ENCODE data around the gene GALNT3. TPM values are rescaled to one million over a fixed set of nuclear protein-coding genes. Genes with fewer than 3 reads are reported as not detected.

The GALNT3 gene
- total and polyA plus RNA-seq, 9 of the 15 experiments (the other 6 are each of a cell fraction or from before 2014, with no cell fraction given): 0.03 to 0.29 (median 0.06) TPM; not detected in 6

GRCh38 chr2:165820296-165820695 is 26.2 kb upstream of the GALNT3 start:
- ATAC-seq (no peak), DNase-seq (ENCODE audit: extremely low read depth in 1 of 4, low spot score in 3 of 4) (no peak), FAIRE-seq (no peak)
- Histone ChIP-seq H3K36me3 (ENCODE audit: control insufficient read depth, insufficient read depth, low read length) (no peaks in the 10 kb centered on the region), H3K9me3 (replicated peaks; ENCODE audit: control insufficient read depth, insufficient read depth, low read depth, low read length) (no peaks in the 10 kb centered on the region), H2AFZ (ENCODE audit: low read depth, low read length) (no peak overlapping the region), H3K4me3 (no peak overlapping the region), H3K27me3 (ENCODE audit: control insufficient read depth in 2 of 2, insufficient read depth in 2 of 2, low read length in 2 of 2) (no peaks in the 10 kb centered on the region), H3K9me1 (ENCODE audit: control insufficient read depth, insufficient read depth, low read length) (no peaks in the 10 kb centered on the region), H3K9ac (ENCODE audit: insufficient read depth in 1 of 2, low read depth in 2 of 2, low read length in 2 of 2) (no peak overlapping the region), H3K4me1 (replicated peaks in 1 of 2; ENCODE audit: control insufficient read depth in 2 of 2, insufficient read depth in 2 of 2, low read length in 2 of 2) (no peaks in the 10 kb centered on the region), H3K79me2 (ENCODE audit: control insufficient read depth, insufficient read depth, low read length) (no peaks in the 10 kb centered on the region), H4K20me1 (replicated peaks; ENCODE audit: control insufficient read depth, insufficient read depth, low read length) (no peaks in the 10 kb centered on the region), H3K4me2 (ENCODE audit: insufficient read depth, low read length) (no peak overlapping the region), H3K27ac (ENCODE audit: extremely low read depth, low read depth, low read length) (no peak overlapping the region)
- TF ChIP-seq SREBF2 (CRISPR knock-in tag; IDR thresholded peaks at IDR 0.05) (no peak), BACH1 (tag; IDR thresholded peaks at IDR 0.05) (no peak), PML (IDR thresholded peaks at IDR 0.05; ENCODE audit: low read length) (no peak), ZC3H8 (IDR thresholded peaks at IDR 0.05) (no peak), PTBP1 (IDR thresholded peaks at IDR 0.05; ENCODE audit: low read depth, low read length) (no peak), HDAC2 (IDR thresholded peaks at IDR 0.05) (no peak), ILF3 (IDR thresholded peaks at IDR 0.05; ENCODE audit: borderline replicate concordance) (no peak), SAFB (IDR thresholded peaks at IDR 0.05; ENCODE audit: borderline replicate concordance, low read depth, low read length) (no peak), CTCFL (IDR thresholded peaks at IDR 0.05; ENCODE audit: borderline replicate concordance, insufficient read depth, low read depth, low read length, poor library complexity, severe bottlenecking) (no peak), NR3C1 (CRISPR knock-in tag; IDR thresholded peaks at IDR 0.05) (no peak), SNIP1 (IDR thresholded peaks at IDR 0.05; ENCODE audit: low read depth) (no peak), ZNF507 (tag; conservative IDR thresholded peaks at IDR 0.05) (no peak), SMAD2 (IDR thresholded peaks at IDR 0.05; ENCODE audit: low read depth, low read length) (no peak), NFRKB (IDR thresholded peaks at IDR 0.05; ENCODE audit: low read depth) (no peak), CHD1 (IDR thresholded peaks at IDR 0.05; ENCODE audit: low read length) (no peak)
- TF ChIP-seq, protein P1, sequence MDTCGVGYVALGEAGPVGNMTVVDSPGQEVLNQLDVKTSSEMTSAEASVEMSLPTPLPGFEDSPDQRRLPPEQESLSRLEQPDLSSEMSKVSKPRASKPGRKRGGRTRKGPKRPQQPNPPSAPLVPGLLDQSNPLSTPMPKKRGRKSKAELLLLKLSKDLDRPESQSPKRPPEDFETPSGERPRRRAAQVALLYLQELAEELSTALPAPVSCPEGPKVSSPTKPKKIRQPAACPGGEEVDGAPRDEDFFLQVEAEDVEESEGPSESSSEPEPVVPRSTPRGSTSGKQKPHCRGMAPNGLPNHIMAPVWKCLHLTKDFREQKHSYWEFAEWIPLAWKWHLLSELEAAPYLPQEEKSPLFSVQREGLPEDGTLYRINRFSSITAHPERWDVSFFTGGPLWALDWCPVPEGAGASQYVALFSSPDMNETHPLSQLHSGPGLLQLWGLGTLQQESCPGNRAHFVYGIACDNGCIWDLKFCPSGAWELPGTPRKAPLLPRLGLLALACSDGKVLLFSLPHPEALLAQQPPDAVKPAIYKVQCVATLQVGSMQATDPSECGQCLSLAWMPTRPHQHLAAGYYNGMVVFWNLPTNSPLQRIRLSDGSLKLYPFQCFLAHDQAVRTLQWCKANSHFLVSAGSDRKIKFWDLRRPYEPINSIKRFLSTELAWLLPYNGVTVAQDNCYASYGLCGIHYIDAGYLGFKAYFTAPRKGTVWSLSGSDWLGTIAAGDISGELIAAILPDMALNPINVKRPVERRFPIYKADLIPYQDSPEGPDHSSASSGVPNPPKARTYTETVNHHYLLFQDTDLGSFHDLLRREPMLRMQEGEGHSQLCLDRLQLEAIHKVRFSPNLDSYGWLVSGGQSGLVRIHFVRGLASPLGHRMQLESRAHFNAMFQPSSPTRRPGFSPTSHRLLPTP (IDR thresholded peaks at IDR 0.05; ENCODE audit: borderline replicate concordance, extremely low read depth, insufficient read length): no peak
- TF ChIP-seq, protein P2, sequence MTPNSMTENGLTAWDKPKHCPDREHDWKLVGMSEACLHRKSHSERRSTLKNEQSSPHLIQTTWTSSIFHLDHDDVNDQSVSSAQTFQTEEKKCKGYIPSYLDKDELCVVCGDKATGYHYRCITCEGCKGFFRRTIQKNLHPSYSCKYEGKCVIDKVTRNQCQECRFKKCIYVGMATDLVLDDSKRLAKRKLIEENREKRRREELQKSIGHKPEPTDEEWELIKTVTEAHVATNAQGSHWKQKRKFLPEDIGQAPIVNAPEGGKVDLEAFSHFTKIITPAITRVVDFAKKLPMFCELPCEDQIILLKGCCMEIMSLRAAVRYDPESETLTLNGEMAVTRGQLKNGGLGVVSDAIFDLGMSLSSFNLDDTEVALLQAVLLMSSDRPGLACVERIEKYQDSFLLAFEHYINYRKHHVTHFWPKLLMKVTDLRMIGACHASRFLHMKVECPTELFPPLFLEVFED (CRISPR knock-in tag; conservative IDR thresholded peaks at IDR 0.05): no peak
- TF ChIP-seq, protein P3, sequence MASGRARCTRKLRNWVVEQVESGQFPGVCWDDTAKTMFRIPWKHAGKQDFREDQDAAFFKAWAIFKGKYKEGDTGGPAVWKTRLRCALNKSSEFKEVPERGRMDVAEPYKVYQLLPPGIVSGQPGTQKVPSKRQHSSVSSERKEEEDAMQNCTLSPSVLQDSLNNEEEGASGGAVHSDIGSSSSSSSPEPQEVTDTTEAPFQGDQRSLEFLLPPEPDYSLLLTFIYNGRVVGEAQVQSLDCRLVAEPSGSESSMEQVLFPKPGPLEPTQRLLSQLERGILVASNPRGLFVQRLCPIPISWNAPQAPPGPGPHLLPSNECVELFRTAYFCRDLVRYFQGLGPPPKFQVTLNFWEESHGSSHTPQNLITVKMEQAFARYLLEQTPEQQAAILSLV (tag; IDR thresholded peaks at IDR 0.05): no peak
- BruUV-seq (replicated peaks): no TSS peak
- WGBS (ENCODE audit: insufficient coverage, low coverage, missing lambda C conversion rate): 2% methylated on average over 2 of the region's 2 CpGs
- in situ Hi-C loops (cut with MboI): no loop called here
- intact Hi-C loops (cut with micrococcal nuclease): no loop called here
- POLR2A ChIA-PET: no interaction called here
- CTCF ChIA-PET (ENCODE audit: low intra/inter-chr PET ratio): interaction anchor here (0.6 kb wide), 1 partner anchor 200 kb away, joined by 3 read pairs; no protein-coding TSS in a partner anchor
